Nephron (organoid): Measurements from ENCODE around the gene SIVA1.

Experiments used
- H3K27ac Mint-ChIP-seq, 3 experiments: 2 replicates each; pipeline ENCODE4 v1.8.0; 2020; ENCODE audit warnings: mixed read lengths in 3 of 3, mild to moderate bottlenecking in 2 of 3, moderate library complexity in 1 of 3
- H3K27me3 Mint-ChIP-seq: 2 replicates; pipeline ENCODE4 v1.8.0; 2021; ENCODE audit warnings: low read depth, mild to moderate bottlenecking, moderate library complexity, mixed read lengths
- H3K36me3 Mint-ChIP-seq: 2 replicates; pipeline ENCODE4 v1.8.0; 2020; ENCODE audit warnings: low read depth, mixed read lengths
- H3K4me1 Mint-ChIP-seq: 2 replicates; pipeline ENCODE4 v1.8.0; 2020; ENCODE audit warnings: mixed read lengths
- H3K4me3 Mint-ChIP-seq, 3 experiments: 2 replicates each; pipeline ENCODE4 v1.8.0; 2020; ENCODE audit warnings: mild to moderate bottlenecking in 3 of 3, mixed read lengths in 3 of 3, moderate library complexity in 2 of 3
- H3K9me3 Mint-ChIP-seq: 2 replicates; pipeline ENCODE4 v1.8.0; 2020; ENCODE audit warnings: mixed read lengths
- TF ChIP-seq, protein P1 (sequence below), 3 experiments: fragments of 200-600 bp; sonication (generic); IDR thresholded peaks; one replicate each; pipeline ENCODE4 v1.5.0; 2021; ENCODE audit warnings: antibody characterized with exemption in 3 of 3; ENCODE audit not compliant: unreplicated experiment in 3 of 3

SIVA1 gene

DNA sequence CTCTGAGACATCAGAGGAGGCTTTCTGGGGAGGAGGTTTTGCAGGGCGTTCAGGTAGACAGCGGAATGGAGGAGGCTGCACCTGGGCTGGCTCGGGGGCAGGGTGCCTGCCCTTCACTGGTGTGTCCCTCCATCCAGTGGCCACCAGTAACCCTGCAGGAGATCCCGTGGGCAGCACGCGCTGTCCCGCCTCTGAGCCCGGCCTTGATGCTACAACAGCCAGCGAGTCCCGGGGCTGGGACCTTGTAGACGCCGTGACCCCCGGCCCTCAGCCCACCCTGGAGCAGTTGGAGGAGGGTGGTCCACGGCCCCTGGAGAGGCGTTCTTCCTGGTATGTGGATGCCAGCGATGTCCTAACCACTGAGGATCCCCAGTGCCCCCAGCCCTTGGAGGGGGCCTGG is 38.9 kb upstream of the SIVA1 start:
- H3K4me1 Mint-ChIP-seq = peaks cover under 1% of the 10 kb centered on the region
- H3K36me3 Mint-ChIP-seq = peaks cover 8% of the 10 kb centered on the region
- no peak overlapping the region for H3K4me3 Mint-ChIP-seq

DNA sequence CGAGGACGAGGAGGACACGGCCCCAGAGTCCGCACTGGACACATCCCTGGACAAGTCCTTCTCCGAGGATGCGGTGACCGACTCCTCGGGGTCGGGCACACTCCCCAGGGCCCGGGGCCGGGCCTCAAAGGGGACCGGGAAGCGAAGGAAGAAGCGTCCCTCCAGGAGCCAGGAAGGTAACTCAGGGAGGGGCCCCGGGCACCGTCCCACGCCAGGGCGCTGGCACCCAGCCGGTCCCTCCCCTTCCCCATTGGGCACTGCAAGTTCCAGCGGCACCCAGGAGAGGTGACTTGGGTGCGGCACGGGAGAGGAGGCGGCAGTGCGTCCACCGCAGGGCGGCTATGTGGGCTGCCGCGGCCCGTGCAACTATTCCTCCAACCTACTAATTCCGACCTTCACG is 38.3 kb upstream of the SIVA1 start:
- Mint-ChIP-seq H3K36me3 (peaks cover 9% of the 10 kb centered on the region), H3K4me3 (no peak overlapping the region), H3K27me3 (no peaks in the 10 kb centered on the region), H3K9me3 (no peaks in the 10 kb centered on the region), H3K4me1 (no peaks in the 10 kb centered on the region), H3K27ac (no peak overlapping the region)
- TF ChIP-seq, protein P1, sequence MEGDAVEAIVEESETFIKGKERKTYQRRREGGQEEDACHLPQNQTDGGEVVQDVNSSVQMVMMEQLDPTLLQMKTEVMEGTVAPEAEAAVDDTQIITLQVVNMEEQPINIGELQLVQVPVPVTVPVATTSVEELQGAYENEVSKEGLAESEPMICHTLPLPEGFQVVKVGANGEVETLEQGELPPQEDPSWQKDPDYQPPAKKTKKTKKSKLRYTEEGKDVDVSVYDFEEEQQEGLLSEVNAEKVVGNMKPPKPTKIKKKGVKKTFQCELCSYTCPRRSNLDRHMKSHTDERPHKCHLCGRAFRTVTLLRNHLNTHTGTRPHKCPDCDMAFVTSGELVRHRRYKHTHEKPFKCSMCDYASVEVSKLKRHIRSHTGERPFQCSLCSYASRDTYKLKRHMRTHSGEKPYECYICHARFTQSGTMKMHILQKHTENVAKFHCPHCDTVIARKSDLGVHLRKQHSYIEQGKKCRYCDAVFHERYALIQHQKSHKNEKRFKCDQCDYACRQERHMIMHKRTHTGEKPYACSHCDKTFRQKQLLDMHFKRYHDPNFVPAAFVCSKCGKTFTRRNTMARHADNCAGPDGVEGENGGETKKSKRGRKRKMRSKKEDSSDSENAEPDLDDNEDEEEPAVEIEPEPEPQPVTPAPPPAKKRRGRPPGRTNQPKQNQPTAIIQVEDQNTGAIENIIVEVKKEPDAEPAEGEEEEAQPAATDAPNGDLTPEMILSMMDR (IDR thresholded peaks at IDR 0.05; ENCODE audit: unreplicated experiment in 3 of 3) = no peak

More for the DNA sequence above, 38.9 kb upstream of the SIVA1 start:
- Mint-ChIP-seq H3K27ac (no peak overlapping the region), H3K27me3 (no peaks in the 10 kb centered on the region), H3K9me3 (no peaks in the 10 kb centered on the region)
- TF ChIP-seq, protein P1 (IDR thresholded peaks at IDR 0.05; ENCODE audit: unreplicated experiment in 3 of 3) = no peak

DNA sequence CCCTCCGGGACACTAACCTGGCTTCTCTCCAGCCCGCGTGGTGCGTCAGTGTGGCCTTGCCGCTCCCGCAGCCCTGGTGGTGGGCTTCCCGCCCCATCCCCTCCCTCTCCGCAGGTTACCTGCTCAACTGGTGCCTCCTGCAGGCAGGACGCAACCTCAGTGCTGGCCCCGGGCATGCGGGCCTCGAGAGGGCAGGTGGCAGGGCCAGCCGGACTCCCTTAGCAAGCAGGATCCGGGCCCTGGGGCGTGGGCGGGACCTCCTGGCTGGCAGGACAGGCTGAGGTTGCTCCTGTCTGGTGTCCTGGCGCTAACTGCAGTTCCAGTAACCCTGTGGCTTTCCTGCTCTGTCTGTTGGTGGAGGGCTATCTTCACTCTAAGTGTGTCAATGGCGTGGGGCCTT is 37.5 kb upstream of the SIVA1 start:
- Mint-ChIP-seq H3K36me3 (peaks cover 13% of the 10 kb centered on the region), H3K9me3 (no peaks in the 10 kb centered on the region), H3K27ac (no peak overlapping the region), H3K27me3 (no peaks in the 10 kb centered on the region), H3K4me3 (no peak overlapping the region), H3K4me1 (no peaks in the 10 kb centered on the region)
- TF ChIP-seq, protein P1 (IDR thresholded peaks at IDR 0.05; ENCODE audit: unreplicated experiment in 3 of 3) = no peak

DNA sequence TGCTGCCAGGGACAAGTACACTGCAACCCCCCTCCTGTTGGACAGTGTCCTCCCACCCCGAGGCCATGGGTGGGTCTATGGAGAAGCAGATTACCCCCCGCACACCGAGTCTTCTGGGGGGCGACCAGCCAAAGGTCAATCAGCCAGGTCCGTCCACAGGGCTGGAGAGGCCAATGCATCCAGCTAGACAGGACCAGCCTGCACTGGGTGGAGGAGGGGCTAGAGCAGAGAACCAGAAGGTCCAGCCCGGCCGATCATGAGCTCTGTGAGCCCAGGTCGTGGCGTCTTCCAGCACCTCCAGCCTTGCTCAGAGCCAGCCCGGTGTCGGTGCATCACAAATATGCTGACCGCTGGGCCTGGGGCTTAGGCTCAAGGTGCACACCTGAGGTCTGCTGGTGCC is 37.1 kb upstream of the SIVA1 start:
- no peaks in the 10 kb centered on the region for H3K9me3 Mint-ChIP-seq
- TF ChIP-seq, protein P1 (IDR thresholded peaks at IDR 0.05; ENCODE audit: unreplicated experiment in 3 of 3) = no peak
- peaks cover 13% of the 10 kb centered on the region for H3K36me3 Mint-ChIP-seq
- H3K27me3 Mint-ChIP-seq = no peaks in the 10 kb centered on the region
- no peak overlapping the region for H3K27ac Mint-ChIP-seq
- H3K4me3 Mint-ChIP-seq = no peak overlapping the region
- H3K4me1 Mint-ChIP-seq = no peaks in the 10 kb centered on the region

DNA sequence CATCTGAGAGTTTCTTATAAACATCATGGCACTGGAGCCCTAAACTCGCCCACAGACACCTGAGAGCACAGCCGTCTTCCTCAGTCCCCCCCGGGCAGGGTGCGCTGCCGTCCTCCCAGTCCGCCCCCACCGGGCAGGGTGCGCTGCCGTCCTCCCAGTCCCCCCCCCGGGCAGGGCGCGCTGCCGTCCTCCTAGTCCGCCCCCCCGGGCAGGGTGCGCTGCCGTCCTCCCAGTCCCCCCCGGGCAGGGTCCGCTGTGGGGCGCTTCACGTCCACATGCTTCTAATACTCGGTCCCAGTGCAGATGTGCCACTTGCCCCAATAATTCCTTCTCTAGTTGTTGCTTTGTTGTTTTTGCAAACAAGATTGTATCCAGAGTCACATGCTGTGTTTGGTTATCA is 35.8 kb upstream of the SIVA1 start:
- Mint-ChIP-seq H3K36me3 (peaks cover 13% of the 10 kb centered on the region), H3K27me3 (no peaks in the 10 kb centered on the region), H3K4me1 (peaks cover 7% of the 10 kb centered on the region), H3K27ac (no peak overlapping the region), H3K4me3 (no peak overlapping the region), H3K9me3 (no peaks in the 10 kb centered on the region)
- TF ChIP-seq, protein P1 (IDR thresholded peaks at IDR 0.05; ENCODE audit: unreplicated experiment in 3 of 3) = no peak

DNA sequence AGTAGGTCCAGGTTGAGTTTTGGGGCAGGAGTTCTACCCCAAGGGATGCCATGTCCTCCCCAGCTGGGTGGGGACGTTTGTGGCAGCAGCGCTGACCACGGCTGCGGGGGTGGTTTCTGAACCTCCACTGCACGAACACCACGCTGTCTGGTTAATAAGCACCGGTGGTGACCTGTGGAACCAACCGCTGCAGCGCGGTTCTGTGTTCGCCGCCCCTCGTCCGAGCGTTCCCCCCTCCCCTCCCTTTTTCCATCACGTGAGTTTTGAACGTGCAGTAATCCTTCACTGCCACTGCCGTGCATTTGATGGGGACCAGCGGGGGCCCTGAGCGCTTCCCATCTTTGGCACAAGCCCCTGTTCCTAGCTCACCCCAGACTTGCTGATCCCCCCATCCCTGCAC is 35.3 kb upstream of the SIVA1 start:
- Mint-ChIP-seq H3K9me3 (no peaks in the 10 kb centered on the region), H3K4me1 (peaks cover 12% of the 10 kb centered on the region), H3K36me3 (peaks cover 13% of the 10 kb centered on the region), H3K27me3 (no peaks in the 10 kb centered on the region), H3K27ac (no peak overlapping the region), H3K4me3 (peak overlapping the region in 1 of 3 experiments; percentile 6)
- TF ChIP-seq, protein P1 (IDR thresholded peaks at IDR 0.05; ENCODE audit: unreplicated experiment in 3 of 3) = no peak
